Stomach (tissue), 19 donors: ENCODE results near the gene MIS18BP1. TPM values are rescaled to one million over a fixed set of nuclear protein-coding genes. Genes with fewer than 3 reads are reported as not detected.
A peak's percentile ranks its signal among the peaks of the same experiment; 100 is the strongest.
"Not testable (repeated sequence)": the region's sequence is repeated elsewhere in the genome, so short reads cannot be mapped to it uniquely, and the experiment has no call there.

Source experiments
- DNase-seq, 2 donors: peaks; one replicate each; pipeline versions ENCODE4 v3.0.0 to v3.0.0-alpha.2; 2013 to 2019
- H3K27ac ChIP-seq, 5 donors: fragments of 200-600 bp in 4 of 5; sonication (generic) in 4 of 5; one replicate each; pipeline ENCODE4 v1.5.1; 2013 to 2019; ENCODE audit warnings: mild to moderate bottlenecking in 1 of 5, moderate library complexity in 1 of 5
- H3K27me3 ChIP-seq, 3 donors: fragments of 200-600 bp; sonication (generic); one replicate each; pipeline ENCODE4 v1.5.1; 2017 to 2019; ENCODE audit warnings: mixed run types in 1 of 3
- H3K36me3 ChIP-seq, 4 donors: fragments of 200-600 bp; sonication (generic); 1 replicate in 3 of 4; 2 replicates in 1 of 4; pipeline ENCODE4 v1.5.1; 2016 to 2019
- H3K4me1 ChIP-seq, 4 donors: fragments of 200-600 bp; sonication (generic); one replicate each; pipeline ENCODE4 v1.5.1; 2016 to 2019
- H3K4me3 ChIP-seq, 4 donors: fragments of 200-600 bp; sonication (generic) in 3 of 4; one replicate each; pipeline ENCODE4 v1.5.1; 2016 to 2019; ENCODE audit warnings: mild to moderate bottlenecking in 1 of 4
- H3K9me3 ChIP-seq, 4 donors: fragments of 200-600 bp; sonication (generic); one replicate each; pipeline ENCODE4 v1.5.1; 2016 to 2019
- EP300 ChIP-seq: sonication (generic); formaldehyde crosslinking; IDR thresholded peaks from one replicate; pipeline ENCODE4 v1.6.1; 2017; ENCODE audit warnings: antibody characterized with exemption
- POLR2A ChIP-seq, 4 donors: fragments of 450-650 bp; IDR thresholded peaks; one replicate each; pipeline ENCODE4 v1.6.1; 2016; ENCODE audit warnings: antibody characterized with exemption in 4 of 4, control low read depth in 2 of 4, mild to moderate bottlenecking in 1 of 4, moderate library complexity in 1 of 4
- POLR2AphosphoS5 ChIP-seq, 3 donors: sonication (generic); formaldehyde crosslinking; IDR thresholded peaks; one replicate each; pipeline ENCODE4 v1.6.1; 2016; ENCODE audit warnings: antibody characterized with exemption in 3 of 3
- WGBS, 5 donors: extraction: QIAGEN DNeasy Blood & Tissue Kit in 3 of 5; methylation state at CpG; one replicate each; pipeline versions ENCODE4 v1.1.5 to v1.1.7; 2013 to 2018; 5-methylcytosine and 5-hydroxymethylcytosine counted together
- intact Hi-C: fragments of 100-400 bp; cut with DNase I; formaldehyde crosslinking; loops from one replicate; pipeline ENCODE4 v1.15.1; 2023; ENCODE audit warnings: low total_unique reads
- long read RNA-seq, 10 donors: transcript quantifications; one replicate each; lab custom pipeline, GENCODE V29; 2026
- polyA plus RNA-seq, 3 donors: library from polyadenylated mRNA; stranded (reverse); fragments of 200-250 nt; gene quantifications; one replicate each; pipeline ENCODE4 v1.2.3, GENCODE V29; 2013
- total RNA-seq, 5 donors: library from RNA; depleted of rRNA; stranded (reverse); fragments of >200 nt; gene quantifications; one replicate each; pipeline versions ENCODE4 v1.1.0 to v1.2.3, GENCODE V29; 2014 to 2016
- TF ChIP-seq, protein P1 (sequence below), 7 experiments: fragments of 450-650 bp in 4 of 7; fragments of 200-600 bp in 3 of 7; sonication (generic) in 3 of 7; IDR thresholded peaks; one replicate each; pipeline ENCODE4 v1.5.1; 2016 to 2019; ENCODE audit warnings: antibody characterized with exemption in 7 of 7, control low read depth in 2 of 7, mild to moderate bottlenecking in 1 of 7
- donor health status: healthy with polysubstance abuse.
- donor health status: Bipolar disorder and iron deficiency.
- donor health status: healthy.

Gene MIS18BP1
- total RNA-seq = 10 to 100 TPM; 10.7 to 67.7 (median 44.2) TPM
- 1 to 10 TPM; 4.4 to 6.1 (median 5.0) TPM for polyA plus RNA-seq
- long read RNA-seq, donor 1 = 0 reads
- long read RNA-seq, donor 2, full-length matches to known transcripts = 2 of 2 reads
- long read RNA-seq, donor 2, partial matches to known transcripts = 0 of 2 reads
- long read RNA-seq, donor 2, other reads (novel, unspliced or antisense) = 0 of 2 reads
- long read RNA-seq, donor 3, partial matches to known transcripts = 0 of 3 reads
- long read RNA-seq, donor 3, other reads (novel, unspliced or antisense) = 0 of 3 reads
- long read RNA-seq, donor 4, partial matches to known transcripts = 0 of 1 reads
- long read RNA-seq, donor 4, other reads (novel, unspliced or antisense) = 0 of 1 reads
- long read RNA-seq, donor 5, partial matches to known transcripts = 0 of 2 reads
- long read RNA-seq, donor 5, other reads (novel, unspliced or antisense) = 0 of 2 reads
- long read RNA-seq, donor 6, transcript MIS18BP1-206 (3 exons, 793 nt) = major isoform, 6 of 8 reads
- long read RNA-seq, donor 6, partial matches to known transcripts = 0 of 8 reads
- long read RNA-seq, donor 6, other reads (novel, unspliced or antisense) = 0 of 8 reads
- long read RNA-seq, donor 7, partial matches to known transcripts = 0 of 2 reads
- long read RNA-seq, donor 7, other reads (novel, unspliced or antisense) = 0 of 2 reads
- long read RNA-seq, donor 8, full-length matches to known transcripts = 4 of 4 reads
- long read RNA-seq, donor 8, partial matches to known transcripts = 0 of 4 reads
- long read RNA-seq, donor 8, other reads (novel, unspliced or antisense) = 0 of 4 reads
- long read RNA-seq, donor 9, partial matches to known transcripts = 0 of 2 reads
- long read RNA-seq, donor 9, other reads (novel, unspliced or antisense) = 0 of 2 reads
- long read RNA-seq, donor 10, full-length matches to known transcripts = 2 of 2 reads
- long read RNA-seq, donor 10, partial matches to known transcripts = 0 of 2 reads
- long read RNA-seq, donor 10, other reads (novel, unspliced or antisense) = 0 of 2 reads

DNA sequence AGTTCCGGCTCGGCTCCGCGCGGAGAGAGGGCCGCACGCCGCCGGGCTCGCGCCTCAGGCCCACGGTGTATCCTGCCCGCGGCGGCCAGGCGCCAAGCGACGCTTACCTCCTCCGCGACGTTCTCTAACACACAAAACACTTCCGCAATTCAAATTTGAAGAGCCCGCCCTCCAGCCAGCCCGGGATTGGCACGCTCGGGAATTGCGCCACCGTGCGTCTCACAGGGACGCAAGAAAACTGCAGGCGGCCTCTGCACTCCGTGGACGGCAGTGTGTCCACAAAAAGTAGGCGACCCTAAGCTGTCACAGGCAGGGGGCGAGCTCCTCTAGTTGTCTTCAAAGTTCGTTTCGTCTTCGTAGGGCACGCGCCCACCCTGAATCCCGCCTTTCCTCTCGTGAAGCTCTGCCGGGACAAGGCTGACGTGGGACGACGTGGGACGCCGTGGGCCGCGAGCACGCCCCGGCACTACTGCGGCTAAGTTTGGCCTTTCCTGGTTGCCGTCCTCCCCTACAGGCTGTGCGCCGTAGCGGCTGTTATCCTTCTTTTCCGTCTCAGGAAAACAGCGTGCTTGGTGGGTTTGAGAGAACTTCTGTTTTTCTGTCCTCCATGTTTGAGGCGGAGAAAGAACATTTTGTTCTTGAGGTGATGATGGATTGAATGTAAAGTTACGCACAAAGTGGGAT lies at the start of gene MIS18BP1:
MIS18BP1 (minus strand) TSS at position 133 of the 684 bp plus-strand sequence. CDS start 5,916 bp downstream, outside the sequence.
- Histone ChIP-seq H3K36me3 (no peaks in the 10 kb centered on the region), H3K27me3 (no peaks in the 10 kb centered on the region), H3K4me3 (peak within 1 kb of the TSS; percentile 64 to 74 (median 70)), H3K9me3 (peaks cover 0 to 10% (median 3%) of the 10 kb centered on the region in 4 donors), H3K4me1 (peaks cover 8 to 46% (median 31%) of the 10 kb centered on the region in 4 donors), H3K27ac (peak within 1 kb of the TSS; percentile 90 to 94 (median 92))
- no peak for TF ChIP-seq POLR2A (IDR thresholded peaks at IDR 0.05)
- TF ChIP-seq, protein P1, sequence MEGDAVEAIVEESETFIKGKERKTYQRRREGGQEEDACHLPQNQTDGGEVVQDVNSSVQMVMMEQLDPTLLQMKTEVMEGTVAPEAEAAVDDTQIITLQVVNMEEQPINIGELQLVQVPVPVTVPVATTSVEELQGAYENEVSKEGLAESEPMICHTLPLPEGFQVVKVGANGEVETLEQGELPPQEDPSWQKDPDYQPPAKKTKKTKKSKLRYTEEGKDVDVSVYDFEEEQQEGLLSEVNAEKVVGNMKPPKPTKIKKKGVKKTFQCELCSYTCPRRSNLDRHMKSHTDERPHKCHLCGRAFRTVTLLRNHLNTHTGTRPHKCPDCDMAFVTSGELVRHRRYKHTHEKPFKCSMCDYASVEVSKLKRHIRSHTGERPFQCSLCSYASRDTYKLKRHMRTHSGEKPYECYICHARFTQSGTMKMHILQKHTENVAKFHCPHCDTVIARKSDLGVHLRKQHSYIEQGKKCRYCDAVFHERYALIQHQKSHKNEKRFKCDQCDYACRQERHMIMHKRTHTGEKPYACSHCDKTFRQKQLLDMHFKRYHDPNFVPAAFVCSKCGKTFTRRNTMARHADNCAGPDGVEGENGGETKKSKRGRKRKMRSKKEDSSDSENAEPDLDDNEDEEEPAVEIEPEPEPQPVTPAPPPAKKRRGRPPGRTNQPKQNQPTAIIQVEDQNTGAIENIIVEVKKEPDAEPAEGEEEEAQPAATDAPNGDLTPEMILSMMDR (IDR thresholded peaks at IDR 0.05) = peak in 5 of 7 experiments; percentile 66 to 75 (median 71)
- peak; percentile 78 to 91 (median 86) for TF ChIP-seq POLR2AphosphoS5 (IDR thresholded peaks at IDR 0.05)
- peak; percentile 68 for TF ChIP-seq EP300
- peak; percentile 96 to 98 for DNase-seq
- intact Hi-C loops = no loop called here
- 0 to 2% (median 1%) methylated on average over 32 to 61 of the region's 61 CpGs for WGBS, 5 donors

DNA sequence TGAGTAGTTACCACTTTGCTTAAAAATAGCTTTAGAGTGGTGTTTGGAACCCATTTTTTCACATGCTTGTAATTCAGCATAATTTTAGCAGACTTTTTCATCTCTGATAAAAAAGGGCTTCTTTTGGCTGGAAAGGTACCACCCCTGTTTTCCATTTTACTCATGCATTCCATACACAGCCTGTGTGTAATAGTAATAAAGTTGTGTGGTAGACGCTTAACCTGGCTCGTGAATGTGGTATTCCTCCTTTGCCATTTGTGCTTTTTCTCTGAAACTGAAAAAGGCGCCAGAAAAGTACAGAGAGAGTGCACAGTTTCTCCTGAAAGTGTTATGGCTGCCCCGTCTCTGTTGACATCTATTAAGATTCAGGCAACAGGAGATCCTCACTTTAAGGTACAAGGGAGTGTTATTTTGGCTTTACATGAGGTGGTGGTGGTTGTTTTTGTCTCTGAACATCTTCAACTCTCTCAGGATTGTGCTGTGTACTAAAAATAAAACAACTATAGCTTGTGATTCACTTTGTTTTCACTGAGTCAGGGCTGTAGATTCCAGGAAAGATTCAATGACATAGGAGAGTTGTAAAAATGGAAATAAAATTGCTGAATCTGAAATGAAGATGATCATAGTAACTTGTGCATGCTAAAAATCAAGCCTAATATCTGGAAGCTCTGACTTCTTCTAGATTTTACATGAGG lies 45.6 kb upstream of the MIS18BP1 start:
- WGBS, 5 donors = 72 to 84% (median 81%) methylated on average over 4 of the region's 4 CpGs
- H3K27me3 ChIP-seq = no peaks in the 10 kb centered on the region
- H3K27ac ChIP-seq = no peak overlapping the region
- no peak for DNase-seq
- H3K4me1 ChIP-seq = no peaks in the 10 kb centered on the region
- peaks cover 0 to 2% (median 0%) of the 10 kb centered on the region in 4 donors for H3K9me3 ChIP-seq
- TF ChIP-seq POLR2AphosphoS5 (IDR thresholded peaks at IDR 0.05) = no peak
- TF ChIP-seq, protein P1 (IDR thresholded peaks at IDR 0.05) = no peak
- intact Hi-C loops = no loop called here
- no peak overlapping the region for H3K4me3 ChIP-seq
- H3K36me3 ChIP-seq = no peaks in the 10 kb centered on the region

DNA sequence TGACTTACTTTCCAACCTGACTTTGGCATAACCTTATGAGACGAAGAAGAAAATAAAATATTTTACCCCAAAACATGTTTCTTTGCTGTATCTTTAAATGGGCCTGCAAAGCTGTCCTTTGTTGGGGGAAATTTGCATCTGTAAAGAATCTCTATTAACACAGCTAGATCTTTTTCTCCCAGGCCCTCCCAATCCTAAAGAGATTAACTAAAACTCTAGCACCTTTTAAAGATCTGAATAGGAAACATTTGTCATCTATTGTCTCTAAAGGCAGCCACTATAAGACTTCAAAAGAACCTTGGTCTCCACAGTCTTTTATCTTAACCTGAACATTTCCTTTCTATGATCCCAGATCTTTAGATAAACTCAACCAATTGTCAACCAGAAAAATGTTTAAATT lies 41.8 kb upstream of the MIS18BP1 start:
- H3K27me3 ChIP-seq, H3K4me1 ChIP-seq, H3K9me3 ChIP-seq, DNase-seq, H3K4me3 ChIP-seq, H3K36me3 ChIP-seq, H3K27ac ChIP-seq, intact Hi-C loops: not testable (repeated sequence)
- 60 to 73% (median 66%) methylated on average over 1 of the region's 1 CpG for WGBS, 5 donors

DNA sequence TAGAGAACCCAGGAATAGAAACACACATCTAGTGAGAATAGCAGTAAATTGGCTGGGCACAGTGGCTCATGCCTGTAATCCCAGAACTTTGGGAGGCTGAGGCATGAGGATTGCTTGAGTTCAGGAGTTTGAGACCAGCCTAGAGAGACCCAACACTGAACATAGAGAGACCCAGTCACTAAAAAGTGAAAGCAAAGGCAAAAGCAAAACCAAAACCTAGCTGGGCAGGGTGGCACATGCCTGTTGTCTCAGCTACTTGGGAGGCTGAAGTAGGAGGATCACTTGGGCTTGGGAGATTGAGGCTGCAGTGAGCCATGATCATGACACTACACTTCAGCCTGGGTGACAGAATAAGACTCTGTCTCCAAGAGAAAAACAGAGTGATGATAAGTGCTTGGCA lies 37.5 kb upstream of the MIS18BP1 start:
- H3K36me3 ChIP-seq = no peaks in the 10 kb centered on the region
- intact Hi-C loops = no loop called here
- H3K27me3 ChIP-seq = no peaks in the 10 kb centered on the region
- no peaks in the 10 kb centered on the region for H3K4me1 ChIP-seq
- no peaks in the 10 kb centered on the region for H3K9me3 ChIP-seq
- TF ChIP-seq POLR2AphosphoS5 (IDR thresholded peaks at IDR 0.05) (no peak), EP300 (no peak), POLR2A (IDR thresholded peaks at IDR 0.05) (no peak)
- TF ChIP-seq, protein P1 (IDR thresholded peaks at IDR 0.05) = no peak
- H3K4me3 ChIP-seq = no peak overlapping the region
- no peak overlapping the region for H3K27ac ChIP-seq
- DNase-seq = no peak
